GM23338 (cell line): ENCODE measurements around the gene PQBP1. TPM values are rescaled to one million over a fixed set of nuclear protein-coding genes. Genes with fewer than 3 reads are reported as not detected.
A peak's percentile ranks its signal among the peaks of the same experiment; 100 is the strongest.

ENCODE experiments used
- ATAC-seq: fragments of 200-7000 bp; cut with Tn5 transposase; 3 replicates; pipeline ENCODE4 v1.9.1; 2020
- DNase-seq: peaks from one replicate; pipeline ENCODE4 v3.0.0-alpha.2; 2015; ENCODE audit warnings: low spot score
- H2AFZ ChIP-seq: fragments of 200-600 bp; sonication (generic); 2 replicates; pipeline ENCODE4 v1.8.0; 2016; ENCODE audit warnings: antibody characterized with exemption, mild to moderate bottlenecking, moderate library complexity
- H3F3A ChIP-seq: fragments of 200-600 bp; sonication (generic); replicated peaks from 2 replicates; pipeline ENCODE4 v1.8.0; 2017; ENCODE audit warnings: antibody characterized with exemption, mixed run types, low read depth
- H3K27ac ChIP-seq: fragments of 200-600 bp; sonication (generic); 2 replicates; pipeline ENCODE4 v1.6.1; 2016; ENCODE audit warnings: low read depth
- H3K27me3 ChIP-seq: fragments of 200-600 bp; sonication (generic); 2 replicates; pipeline ENCODE4 v1.8.0; 2016; ENCODE audit warnings: mild to moderate bottlenecking, mixed run types, moderate library complexity; ENCODE audit not compliant: insufficient read depth
- H3K36me3 ChIP-seq: fragments of 200-600 bp; sonication (generic); 2 replicates; pipeline ENCODE4 v1.8.0; 2016; ENCODE audit warnings: mild to moderate bottlenecking; ENCODE audit not compliant: insufficient read depth
- H3K4me1 ChIP-seq: fragments of 200-600 bp; sonication (generic); 2 replicates; pipeline ENCODE4 v1.8.0; 2016; ENCODE audit warnings: mild to moderate bottlenecking, moderate library complexity; ENCODE audit not compliant: insufficient read depth
- H3K4me2 ChIP-seq: fragments of 200-600 bp; sonication (generic); 2 replicates; pipeline ENCODE4 v1.7.1; 2017; ENCODE audit warnings: mixed run types
- H3K4me3 ChIP-seq: fragments of 200-600 bp; sonication (generic); 2 replicates; pipeline ENCODE4 v1.6.1; 2016; ENCODE audit warnings: mixed run types
- H3K79me2 ChIP-seq: fragments of 200-600 bp; sonication (generic); replicated peaks from 2 replicates; pipeline ENCODE4 v1.8.0; 2017; ENCODE audit warnings: mild to moderate bottlenecking; ENCODE audit not compliant: insufficient read depth
- H3K9me2 ChIP-seq: fragments of 200-600 bp; sonication (generic); 2 replicates; pipeline ENCODE4 v1.8.0; 2017; ENCODE audit not compliant: insufficient read depth
- H4K20me1 ChIP-seq: fragments of 200-600 bp; sonication (generic); replicated peaks from 2 replicates; pipeline ENCODE4 v1.8.0; 2017; ENCODE audit warnings: mild to moderate bottlenecking; ENCODE audit not compliant: insufficient read depth
- H3K27ac Mint-ChIP-seq: 2 replicates; pipeline ENCODE4 v1.8.0; 2020; ENCODE audit warnings: inconsistent platforms, mild to moderate bottlenecking, moderate library complexity, mixed read lengths
- H3K27me3 Mint-ChIP-seq: 3 replicates; pipeline ENCODE4 v1.8.0; 2022; ENCODE audit warnings: low read depth, mild to moderate bottlenecking, moderate library complexity, mixed read lengths, inconsistent platforms; ENCODE audit not compliant: insufficient read depth, poor library complexity
- H3K36me3 Mint-ChIP-seq: 3 replicates; pipeline ENCODE4 v1.8.0; 2021; ENCODE audit warnings: low read depth, mild to moderate bottlenecking, inconsistent platforms, moderate library complexity, mixed read lengths
- H3K4me1 Mint-ChIP-seq: 3 replicates; pipeline ENCODE4 v1.8.0; 2020; ENCODE audit warnings: mild to moderate bottlenecking, inconsistent platforms, mixed read lengths
- H3K4me3 Mint-ChIP-seq: 3 replicates; pipeline ENCODE4 v1.8.0; 2021; ENCODE audit warnings: moderate library complexity, mild to moderate bottlenecking, inconsistent platforms, mixed read lengths
- H3K9me3 Mint-ChIP-seq: 3 replicates; pipeline ENCODE4 v1.8.0; 2020; ENCODE audit warnings: moderate library complexity, mild to moderate bottlenecking, inconsistent platforms, mixed read lengths
- CREB1 ChIP-seq: fragments of 250-450 bp; sonication (Bioruptor Pico); IDR thresholded peaks from 2 replicates; pipeline ENCODE4 v1.5.0; 2020; ENCODE audit warnings: low read depth, mild to moderate bottlenecking, moderate library complexity
- EZH2 ChIP-seq: fragments of 200-600 bp; sonication (generic); IDR thresholded peaks from one replicate; pipeline ENCODE4 v1.8.0; 2017; ENCODE audit warnings: antibody characterized with exemption, mild to moderate bottlenecking, low read depth; ENCODE audit not compliant: unreplicated experiment
- EZH2phosphoT487 ChIP-seq: fragments of 200-600 bp; sonication (generic); IDR thresholded peaks from one replicate; pipeline ENCODE4 v1.8.1; 2018; ENCODE audit warnings: antibody characterized with exemption; ENCODE audit not compliant: unreplicated experiment
- JUNB ChIP-seq: IDR thresholded peaks from one replicate; pipeline ENCODE4 v1.6.1; 2016; ENCODE audit warnings: antibody characterized with exemption; ENCODE audit not compliant: unreplicated experiment
- NANOG ChIP-seq: IDR thresholded peaks from 2 replicates; pipeline ENCODE4 v1.6.1; 2016; ENCODE audit warnings: antibody characterized with exemption, borderline replicate concordance
- POLR2AphosphoS5 ChIP-seq: IDR thresholded peaks from 2 replicates; pipeline ENCODE4 v1.6.1; 2016; ENCODE audit warnings: antibody characterized with exemption, low read depth
- STAT1 ChIP-seq: IDR thresholded peaks from one replicate; pipeline ENCODE4 v1.6.1; 2016; ENCODE audit warnings: antibody characterized with exemption; ENCODE audit not compliant: unreplicated experiment
- ZNF114 ChIP-seq: fragments of 250-450 bp; sonication (Bioruptor Pico); IDR thresholded peaks from 2 replicates; pipeline ENCODE4 v1.5.0; 2020; ENCODE audit warnings: mild to moderate bottlenecking, moderate library complexity
- ZNF331 ChIP-seq: fragments of 250-450 bp; sonication (Bioruptor Pico); IDR thresholded peaks from 2 replicates; pipeline ENCODE4 v1.5.0; 2020; ENCODE audit warnings: low read depth, mild to moderate bottlenecking, moderate library complexity
- polyA plus RNA-seq: library from polyadenylated mRNA; unstranded; fragments of >200 nt; fragmentation: Nextera tagmentation; extraction: Ambion mirVana; gene quantifications from 2 replicates; pipeline ENCODE4 v1.2.1, GENCODE V29; 2016
- total RNA-seq: library from RNA; depleted of rRNA; stranded (reverse); fragments of >200 nt; shearing (Covaris generic); gene quantifications from 2 replicates; pipeline ENCODE4 v1.2.3, GENCODE V29; 2014
- TF ChIP-seq, protein P1 (sequence below): IDR thresholded peaks from 2 replicates; pipeline ENCODE4 v1.6.1; 2016; ENCODE audit warnings: antibody characterized with exemption
- TF ChIP-seq, protein P2 (sequence below), 2 experiments: fragments of 200-600 bp in 1 of 2; sonication (generic) in 1 of 2; conservative IDR thresholded peaks; 2 replicates each; pipeline versions ENCODE4 v1.5.1 to v1.6.1; 2016 to 2017; ENCODE audit warnings: antibody characterized with exemption in 2 of 2, low read depth in 2 of 2, mild to moderate bottlenecking in 2 of 2, moderate library complexity in 1 of 2
- TF ChIP-seq, protein P3 (sequence below): fragments of 250-450 bp; sonication (Bioruptor Pico); IDR thresholded peaks from 2 replicates; pipeline ENCODE4 v1.5.0; 2020; ENCODE audit warnings: mild to moderate bottlenecking, moderate library complexity
- TF ChIP-seq, protein P4 (sequence below): IDR thresholded peaks from one replicate; pipeline ENCODE4 v1.6.1; 2018; ENCODE audit warnings: antibody characterized with exemption; ENCODE audit not compliant: unreplicated experiment

The PQBP1 gene
- total and polyA plus RNA-seq, 2 experiments from 2014 or later: 63.4 to 130 TPM

DNA sequence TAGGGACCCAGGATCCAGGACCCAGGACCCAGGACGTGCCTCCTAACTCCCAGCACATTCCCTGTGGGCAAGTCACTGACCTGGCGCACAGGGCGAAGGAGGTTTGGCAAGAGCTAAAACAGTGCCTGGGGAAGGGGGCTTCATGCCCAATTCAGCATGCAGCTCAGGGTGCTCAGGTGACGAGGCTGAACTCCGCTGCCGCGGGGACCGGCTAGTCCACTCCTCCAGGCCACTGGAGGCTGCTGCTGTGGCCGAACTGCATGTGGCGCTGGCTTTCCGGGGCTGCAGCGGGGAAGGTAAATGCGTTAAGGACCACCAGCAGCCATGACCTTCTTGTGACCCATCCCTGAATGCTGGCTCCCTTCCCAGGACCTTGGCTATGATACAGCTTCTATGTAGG, 26.0 kb downstream of the PQBP1 start:
- Histone ChIP-seq H3F3A (0 out of 2 replicates have a peak, but pooled peaks cover 8% of the 10 kb centered on the region), H3K4me1 (peaks cover 21% of the 10 kb centered on the region), H3K4me3 (no peak overlapping the region), H2AFZ (no peak overlapping the region), H3K9me2 (no peaks in the 10 kb centered on the region), H3K36me3 (no peaks in the 10 kb centered on the region), H3K79me2 (peaks cover 24% of the 10 kb centered on the region), H3K27ac (no peak overlapping the region), H3K27me3 (no peaks in the 10 kb centered on the region), H4K20me1 (no peaks in the 10 kb centered on the region), H3K4me2 (no peak overlapping the region)
- H3K27ac Mint-ChIP-seq: peak overlapping the region; percentile 85; the same call in 1 of the 2 replicates
- H3K9me3 Mint-ChIP-seq: no peaks in the 10 kb centered on the region
- no peak for TF ChIP-seq POLR2AphosphoS5
- no peak for TF ChIP-seq ZNF331 (CRISPR knock-in tag)
- TF ChIP-seq, protein P1, sequence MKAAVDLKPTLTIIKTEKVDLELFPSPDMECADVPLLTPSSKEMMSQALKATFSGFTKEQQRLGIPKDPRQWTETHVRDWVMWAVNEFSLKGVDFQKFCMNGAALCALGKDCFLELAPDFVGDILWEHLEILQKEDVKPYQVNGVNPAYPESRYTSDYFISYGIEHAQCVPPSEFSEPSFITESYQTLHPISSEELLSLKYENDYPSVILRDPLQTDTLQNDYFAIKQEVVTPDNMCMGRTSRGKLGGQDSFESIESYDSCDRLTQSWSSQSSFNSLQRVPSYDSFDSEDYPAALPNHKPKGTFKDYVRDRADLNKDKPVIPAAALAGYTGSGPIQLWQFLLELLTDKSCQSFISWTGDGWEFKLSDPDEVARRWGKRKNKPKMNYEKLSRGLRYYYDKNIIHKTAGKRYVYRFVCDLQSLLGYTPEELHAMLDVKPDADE: no peak
- TF ChIP-seq EZH2: no peak
- no peak for TF ChIP-seq STAT1
- TF ChIP-seq NANOG: no peak
- TF ChIP-seq EZH2phosphoT487: no peak
- TF ChIP-seq, protein P2, sequence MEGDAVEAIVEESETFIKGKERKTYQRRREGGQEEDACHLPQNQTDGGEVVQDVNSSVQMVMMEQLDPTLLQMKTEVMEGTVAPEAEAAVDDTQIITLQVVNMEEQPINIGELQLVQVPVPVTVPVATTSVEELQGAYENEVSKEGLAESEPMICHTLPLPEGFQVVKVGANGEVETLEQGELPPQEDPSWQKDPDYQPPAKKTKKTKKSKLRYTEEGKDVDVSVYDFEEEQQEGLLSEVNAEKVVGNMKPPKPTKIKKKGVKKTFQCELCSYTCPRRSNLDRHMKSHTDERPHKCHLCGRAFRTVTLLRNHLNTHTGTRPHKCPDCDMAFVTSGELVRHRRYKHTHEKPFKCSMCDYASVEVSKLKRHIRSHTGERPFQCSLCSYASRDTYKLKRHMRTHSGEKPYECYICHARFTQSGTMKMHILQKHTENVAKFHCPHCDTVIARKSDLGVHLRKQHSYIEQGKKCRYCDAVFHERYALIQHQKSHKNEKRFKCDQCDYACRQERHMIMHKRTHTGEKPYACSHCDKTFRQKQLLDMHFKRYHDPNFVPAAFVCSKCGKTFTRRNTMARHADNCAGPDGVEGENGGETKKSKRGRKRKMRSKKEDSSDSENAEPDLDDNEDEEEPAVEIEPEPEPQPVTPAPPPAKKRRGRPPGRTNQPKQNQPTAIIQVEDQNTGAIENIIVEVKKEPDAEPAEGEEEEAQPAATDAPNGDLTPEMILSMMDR (conservative IDR thresholded peaks at IDR 0.05; ENCODE audit: low read depth in 2 of 2): no peak
- no peak for TF ChIP-seq ZNF114 (CRISPR knock-in tag)
- TF ChIP-seq CREB1: no peak
- TF ChIP-seq JUNB: no peak
- TF ChIP-seq, protein P3, sequence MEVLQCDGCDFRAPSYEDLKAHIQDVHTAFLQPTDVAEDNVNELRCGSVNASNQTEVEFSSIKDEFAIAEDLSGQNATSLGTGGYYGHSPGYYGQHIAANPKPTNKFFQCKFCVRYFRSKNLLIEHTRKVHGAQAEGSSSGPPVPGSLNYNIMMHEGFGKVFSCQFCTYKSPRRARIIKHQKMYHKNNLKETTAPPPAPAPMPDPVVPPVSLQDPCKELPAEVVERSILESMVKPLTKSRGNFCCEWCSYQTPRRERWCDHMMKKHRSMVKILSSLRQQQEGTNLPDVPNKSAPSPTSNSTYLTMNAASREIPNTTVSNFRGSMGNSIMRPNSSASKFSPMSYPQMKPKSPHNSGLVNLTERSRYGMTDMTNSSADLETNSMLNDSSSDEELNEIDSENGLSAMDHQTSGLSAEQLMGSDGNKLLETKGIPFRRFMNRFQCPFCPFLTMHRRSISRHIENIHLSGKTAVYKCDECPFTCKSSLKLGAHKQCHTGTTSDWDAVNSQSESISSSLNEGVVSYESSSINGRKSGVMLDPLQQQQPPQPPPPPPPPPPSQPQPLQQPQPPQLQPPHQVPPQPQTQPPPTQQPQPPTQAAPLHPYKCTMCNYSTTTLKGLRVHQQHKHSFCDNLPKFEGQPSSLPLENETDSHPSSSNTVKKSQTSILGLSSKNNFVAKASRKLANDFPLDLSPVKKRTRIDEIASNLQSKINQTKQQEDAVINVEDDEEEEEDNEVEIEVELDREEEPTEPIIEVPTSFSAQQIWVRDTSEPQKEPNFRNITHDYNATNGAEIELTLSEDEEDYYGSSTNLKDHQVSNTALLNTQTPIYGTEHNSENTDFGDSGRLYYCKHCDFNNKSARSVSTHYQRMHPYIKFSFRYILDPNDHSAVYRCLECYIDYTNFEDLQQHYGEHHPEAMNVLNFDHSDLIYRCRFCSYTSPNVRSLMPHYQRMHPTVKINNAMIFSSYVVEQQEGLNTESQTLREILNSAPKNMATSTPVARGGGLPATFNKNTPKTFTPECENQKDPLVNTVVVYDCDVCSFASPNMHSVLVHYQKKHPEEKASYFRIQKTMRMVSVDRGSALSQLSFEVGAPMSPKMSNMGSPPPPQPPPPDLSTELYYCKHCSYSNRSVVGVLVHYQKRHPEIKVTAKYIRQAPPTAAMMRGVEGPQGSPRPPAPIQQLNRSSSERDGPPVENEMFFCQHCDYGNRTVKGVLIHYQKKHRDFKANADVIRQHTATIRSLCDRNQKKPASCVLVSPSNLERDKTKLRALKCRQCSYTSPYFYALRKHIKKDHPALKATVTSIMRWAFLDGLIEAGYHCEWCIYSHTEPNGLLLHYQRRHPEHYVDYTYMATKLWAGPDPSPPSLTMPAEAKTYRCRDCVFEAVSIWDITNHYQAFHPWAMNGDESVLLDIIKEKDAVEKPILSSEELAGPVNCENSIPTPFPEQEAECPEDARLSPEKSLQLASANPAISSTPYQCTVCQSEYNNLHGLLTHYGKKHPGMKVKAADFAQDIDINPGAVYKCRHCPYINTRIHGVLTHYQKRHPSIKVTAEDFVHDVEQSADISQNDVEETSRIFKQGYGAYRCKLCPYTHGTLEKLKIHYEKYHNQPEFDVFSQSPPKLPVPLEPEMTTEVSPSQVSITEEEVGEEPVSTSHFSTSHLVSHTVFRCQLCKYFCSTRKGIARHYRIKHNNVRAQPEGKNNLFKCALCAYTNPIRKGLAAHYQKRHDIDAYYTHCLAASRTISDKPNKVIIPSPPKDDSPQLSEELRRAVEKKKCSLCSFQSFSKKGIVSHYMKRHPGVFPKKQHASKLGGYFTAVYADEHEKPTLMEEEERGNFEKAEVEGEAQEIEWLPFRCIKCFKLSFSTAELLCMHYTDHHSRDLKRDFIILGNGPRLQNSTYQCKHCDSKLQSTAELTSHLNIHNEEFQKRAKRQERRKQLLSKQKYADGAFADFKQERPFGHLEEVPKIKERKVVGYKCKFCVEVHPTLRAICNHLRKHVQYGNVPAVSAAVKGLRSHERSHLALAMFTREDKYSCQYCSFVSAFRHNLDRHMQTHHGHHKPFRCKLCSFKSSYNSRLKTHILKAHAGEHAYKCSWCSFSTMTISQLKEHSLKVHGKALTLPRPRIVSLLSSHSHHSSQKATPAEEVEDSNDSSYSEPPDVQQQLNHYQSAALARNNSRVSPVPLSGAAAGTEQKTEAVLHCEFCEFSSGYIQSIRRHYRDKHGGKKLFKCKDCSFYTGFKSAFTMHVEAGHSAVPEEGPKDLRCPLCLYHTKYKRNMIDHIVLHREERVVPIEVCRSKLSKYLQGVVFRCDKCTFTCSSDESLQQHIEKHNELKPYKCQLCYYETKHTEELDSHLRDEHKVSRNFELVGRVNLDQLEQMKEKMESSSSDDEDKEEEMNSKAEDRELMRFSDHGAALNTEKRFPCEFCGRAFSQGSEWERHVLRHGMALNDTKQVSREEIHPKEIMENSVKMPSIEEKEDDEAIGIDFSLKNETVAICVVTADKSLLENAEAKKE (CRISPR knock-in tag): no peak
- TF ChIP-seq, protein P4, sequence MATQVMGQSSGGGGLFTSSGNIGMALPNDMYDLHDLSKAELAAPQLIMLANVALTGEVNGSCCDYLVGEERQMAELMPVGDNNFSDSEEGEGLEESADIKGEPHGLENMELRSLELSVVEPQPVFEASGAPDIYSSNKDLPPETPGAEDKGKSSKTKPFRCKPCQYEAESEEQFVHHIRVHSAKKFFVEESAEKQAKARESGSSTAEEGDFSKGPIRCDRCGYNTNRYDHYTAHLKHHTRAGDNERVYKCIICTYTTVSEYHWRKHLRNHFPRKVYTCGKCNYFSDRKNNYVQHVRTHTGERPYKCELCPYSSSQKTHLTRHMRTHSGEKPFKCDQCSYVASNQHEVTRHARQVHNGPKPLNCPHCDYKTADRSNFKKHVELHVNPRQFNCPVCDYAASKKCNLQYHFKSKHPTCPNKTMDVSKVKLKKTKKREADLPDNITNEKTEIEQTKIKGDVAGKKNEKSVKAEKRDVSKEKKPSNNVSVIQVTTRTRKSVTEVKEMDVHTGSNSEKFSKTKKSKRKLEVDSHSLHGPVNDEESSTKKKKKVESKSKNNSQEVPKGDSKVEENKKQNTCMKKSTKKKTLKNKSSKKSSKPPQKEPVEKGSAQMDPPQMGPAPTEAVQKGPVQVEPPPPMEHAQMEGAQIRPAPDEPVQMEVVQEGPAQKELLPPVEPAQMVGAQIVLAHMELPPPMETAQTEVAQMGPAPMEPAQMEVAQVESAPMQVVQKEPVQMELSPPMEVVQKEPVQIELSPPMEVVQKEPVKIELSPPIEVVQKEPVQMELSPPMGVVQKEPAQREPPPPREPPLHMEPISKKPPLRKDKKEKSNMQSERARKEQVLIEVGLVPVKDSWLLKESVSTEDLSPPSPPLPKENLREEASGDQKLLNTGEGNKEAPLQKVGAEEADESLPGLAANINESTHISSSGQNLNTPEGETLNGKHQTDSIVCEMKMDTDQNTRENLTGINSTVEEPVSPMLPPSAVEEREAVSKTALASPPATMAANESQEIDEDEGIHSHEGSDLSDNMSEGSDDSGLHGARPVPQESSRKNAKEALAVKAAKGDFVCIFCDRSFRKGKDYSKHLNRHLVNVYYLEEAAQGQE: no peak
- no peak overlapping the region for H3K4me3 Mint-ChIP-seq
- peaks cover 50% of the 10 kb centered on the region for H3K4me1 Mint-ChIP-seq
- H3K36me3 Mint-ChIP-seq: peaks cover 52% of the 10 kb centered on the region
- H3K27me3 Mint-ChIP-seq: peaks cover 21% of the 10 kb centered on the region
- ATAC-seq (no peak), DNase-seq (no peak)
